Stimulated activated CD8-positive, alpha-beta memory T cell treated with anti-CD3 and anti-CD28 coated beads, Interleukin-2, amount 100 ng/mL, for 48 hours (primary cell): ENCODE measurements around the gene SYVN1.
"Not testable (repeated sequence)": the region's sequence is repeated elsewhere in the genome, so short reads cannot be mapped to it uniquely, and the experiment has no call there.

Source experiments
- DNase-seq, 2 donors: peaks; one replicate each; pipeline ENCODE4 v3.0.0-alpha.2; 2020; ENCODE audit warnings: low read depth in 2 of 2

The SYVN1 gene

DNA sequence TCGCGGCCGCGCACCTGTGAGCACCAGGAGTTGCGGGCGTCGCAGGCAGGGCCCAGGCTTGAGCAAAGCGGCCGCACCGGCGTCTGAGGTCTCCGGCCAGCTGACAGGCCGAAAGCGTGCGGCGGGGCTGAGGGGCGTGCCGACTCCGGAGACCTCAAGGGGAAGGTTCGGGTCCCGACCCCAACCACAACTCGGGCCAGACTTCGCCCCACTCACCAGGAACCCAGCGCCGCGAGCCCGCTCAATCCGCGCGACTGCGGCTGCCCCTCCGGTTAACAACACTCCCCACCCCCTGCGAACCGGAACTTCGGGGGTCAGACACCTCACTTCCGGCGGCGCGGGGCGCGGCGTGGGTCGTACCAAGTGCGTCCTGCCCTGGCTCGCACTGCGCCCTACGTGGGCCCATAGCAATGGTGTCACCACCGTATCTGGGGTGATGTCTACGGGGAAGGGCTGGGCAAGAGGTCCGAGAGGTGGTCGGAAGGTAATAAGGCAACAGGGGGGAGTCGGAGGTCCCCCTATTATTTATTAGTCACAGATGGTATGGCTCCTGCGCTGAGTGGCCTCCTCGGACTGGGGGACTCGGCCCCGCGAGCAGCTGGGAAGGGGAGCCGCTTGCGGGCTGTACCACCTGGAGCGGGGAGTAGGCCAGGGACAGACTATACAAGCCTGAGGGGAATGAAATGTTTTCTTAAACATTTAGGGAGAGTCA lies at the start of gene SYVN1:
Gene SYVN1 (minus strand): TSS at position 280 of the 712 bp plus-strand sequence. CDS start 918 bp downstream, outside the sequence.
- DNase-seq, result peak; percentile 85 to 88

GRCh38 chr11:65183201-65183891 lies 49.0 kb upstream of the SYVN1 start:
- DNase-seq, result no peak

DNA sequence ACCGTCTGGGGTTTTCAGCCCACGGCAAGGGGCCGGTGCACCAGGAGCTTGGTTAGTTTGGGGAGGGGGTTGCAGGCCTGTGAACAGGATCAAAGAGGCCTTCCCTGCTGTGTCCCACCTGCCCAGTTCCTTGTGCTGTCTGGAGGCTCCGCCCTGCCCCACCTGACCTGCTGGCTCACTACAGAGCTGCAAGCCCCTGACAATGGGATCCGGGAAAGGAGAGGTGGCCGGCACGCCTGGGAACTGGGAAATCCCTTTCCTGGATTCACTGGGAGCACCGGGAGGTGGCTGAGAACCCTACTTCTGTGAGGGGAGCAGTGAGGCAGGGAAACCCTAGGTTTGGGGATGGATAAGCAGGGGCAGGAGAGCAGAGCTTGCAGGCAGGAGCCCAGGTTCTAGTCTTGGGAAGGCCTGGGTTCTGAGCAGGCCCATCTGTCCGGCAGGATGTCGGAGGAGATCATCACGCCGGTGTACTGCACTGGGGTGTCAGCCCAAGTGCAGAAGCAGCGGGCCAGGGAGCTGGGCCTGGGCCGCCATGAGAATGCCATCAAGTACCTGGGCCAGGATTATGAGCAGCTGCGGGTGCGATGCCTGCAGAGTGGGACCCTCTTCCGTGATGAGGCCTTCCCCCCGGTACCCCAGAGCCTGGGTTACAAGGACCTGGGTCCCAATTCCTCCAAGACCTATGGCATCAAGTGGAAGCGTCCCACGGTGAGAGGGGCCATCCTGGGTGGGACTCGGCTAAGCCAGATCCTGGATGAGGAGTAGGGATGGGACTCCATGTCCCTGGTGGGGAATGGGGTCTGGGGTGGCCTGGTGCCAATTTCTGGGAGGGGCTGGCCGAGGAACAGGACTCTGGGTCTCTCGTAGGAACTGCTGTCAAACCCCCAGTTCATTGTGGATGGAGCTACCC lies 48.2 kb upstream of the SYVN1 start:
- DNase-seq, result no peak

DNA sequence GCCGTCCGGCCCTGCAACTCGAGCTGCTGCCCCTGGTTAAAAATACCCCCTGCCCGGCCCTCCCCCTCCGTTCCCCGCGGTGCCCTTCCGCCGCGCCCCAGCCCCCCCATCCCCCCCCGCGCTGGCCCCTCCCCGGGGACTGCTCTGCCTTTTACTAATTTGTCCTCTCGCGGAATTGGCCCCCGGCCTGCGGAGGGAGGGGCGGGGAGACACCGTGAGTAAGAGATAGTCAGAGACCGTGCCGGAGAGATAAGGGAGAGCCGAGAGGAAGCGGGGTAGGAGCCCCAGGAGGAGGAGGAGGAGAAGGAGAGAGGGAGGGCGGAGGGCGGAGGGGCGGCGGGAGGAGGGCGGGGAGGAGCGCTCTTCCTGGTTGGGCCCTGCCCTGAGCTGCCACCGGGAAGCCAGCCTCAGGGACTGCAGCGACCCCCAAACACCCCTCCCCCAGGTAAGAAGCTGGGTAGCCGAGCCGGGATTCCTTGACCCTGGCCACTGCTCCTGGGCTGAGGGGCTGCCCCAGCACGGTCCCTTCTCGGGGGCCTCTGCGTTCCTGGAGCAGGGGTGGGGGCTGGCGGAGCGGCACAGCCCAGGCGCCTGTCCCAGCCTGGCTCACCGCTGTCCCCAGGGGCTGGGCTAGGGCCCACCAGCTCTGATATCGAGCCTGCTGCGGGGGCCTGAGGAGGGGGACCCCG lies 47.4 kb upstream of the SYVN1 start, which contains the start of gene CAPN1:
Gene CAPN1 (plus strand): TSS at position 360 of the 689 bp plus-strand sequence. CDS start 774 bp downstream, outside the sequence.
- DNase-seq, result peak; percentile 56 to 69

- peak; percentile 41 for DNase-seq
Observed at GRCh38 chr11:65180877-65181568, 46.7 kb upstream of the SYVN1 start.

GRCh38 chr11:65174571-65175010 lies 40.3 kb upstream of the SYVN1 start:
- DNase-seq, result not testable (repeated sequence)

DNA sequence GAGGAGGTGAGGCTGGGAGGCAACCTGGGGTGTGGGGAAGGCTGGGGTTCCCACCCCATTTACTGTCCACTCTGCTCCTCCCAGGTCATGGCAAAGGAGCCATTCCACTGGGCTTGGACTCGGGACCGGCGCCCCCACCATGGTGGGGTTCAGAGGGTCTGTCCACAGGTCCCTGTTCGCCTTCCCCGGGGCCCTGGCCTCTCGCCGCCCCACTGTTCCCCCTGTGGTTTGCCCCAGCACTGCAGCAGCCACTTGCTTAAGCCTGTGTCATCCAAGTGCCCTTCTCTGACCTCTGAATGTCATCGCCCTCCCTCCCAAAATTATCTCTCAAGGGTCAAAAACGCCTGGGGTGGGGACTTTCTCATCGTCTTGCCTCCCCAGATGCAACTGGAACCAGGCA lies 38.3 kb upstream of the SYVN1 start:
- no peak for DNase-seq

DNA sequence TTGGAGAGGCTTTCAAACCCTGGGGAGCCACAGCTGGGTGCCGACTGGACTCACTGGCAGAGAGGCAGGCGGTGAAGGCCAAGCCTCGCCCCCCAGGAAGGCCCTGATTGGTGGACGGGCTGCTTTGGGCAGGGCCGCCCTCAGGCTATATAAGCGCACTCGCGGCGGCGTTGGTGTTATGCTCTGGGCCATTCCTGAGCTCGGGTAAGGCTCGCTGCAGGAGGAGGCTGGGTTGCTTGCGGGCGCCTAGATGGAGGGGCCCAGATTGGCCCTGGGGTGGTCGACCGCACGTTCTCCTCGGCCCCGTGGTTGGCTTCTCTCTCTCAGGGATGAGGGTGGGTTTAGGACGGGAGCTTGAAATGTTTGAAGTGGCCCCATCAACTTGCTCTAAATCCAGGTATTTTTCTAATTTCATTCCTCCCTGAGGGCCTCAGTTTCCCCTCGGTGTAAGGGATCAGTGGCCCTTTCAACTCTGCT lies 35.8 kb upstream of the SYVN1 start, which contains the start of gene SPDYC:
Gene SPDYC (plus strand): TSS at position 176 of the 477 bp plus-strand sequence. CDS start 1,125 bp downstream, outside the sequence.
- no peak for DNase-seq

GRCh38 chr11:65169164-65169641 lies 34.9 kb upstream of the SYVN1 start:
- DNase-seq, result no peak

DNA sequence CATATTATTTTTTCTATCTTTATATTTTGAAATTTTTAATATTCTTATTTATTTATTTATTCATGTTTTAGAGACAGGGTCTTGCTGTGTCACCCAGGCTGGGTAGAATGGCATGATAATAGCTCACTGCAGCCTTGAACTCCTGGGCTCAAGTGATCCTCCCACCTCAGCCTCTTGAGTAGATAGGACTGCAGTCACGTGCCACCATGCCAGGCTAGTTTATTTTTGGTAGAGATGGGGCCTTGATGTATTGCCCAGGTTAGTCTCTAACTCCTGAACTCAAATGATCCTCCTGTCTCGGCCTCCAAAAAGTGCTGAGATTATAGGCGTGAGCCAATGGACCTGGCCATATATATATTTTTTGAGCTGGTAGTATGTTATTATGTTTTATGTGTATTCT lies 33.3 kb upstream of the SYVN1 start:
- DNase-seq, result no peak

GRCh38 chr11:65166893-65167292 lies 32.6 kb upstream of the SYVN1 start:
- no peak for DNase-seq

DNA sequence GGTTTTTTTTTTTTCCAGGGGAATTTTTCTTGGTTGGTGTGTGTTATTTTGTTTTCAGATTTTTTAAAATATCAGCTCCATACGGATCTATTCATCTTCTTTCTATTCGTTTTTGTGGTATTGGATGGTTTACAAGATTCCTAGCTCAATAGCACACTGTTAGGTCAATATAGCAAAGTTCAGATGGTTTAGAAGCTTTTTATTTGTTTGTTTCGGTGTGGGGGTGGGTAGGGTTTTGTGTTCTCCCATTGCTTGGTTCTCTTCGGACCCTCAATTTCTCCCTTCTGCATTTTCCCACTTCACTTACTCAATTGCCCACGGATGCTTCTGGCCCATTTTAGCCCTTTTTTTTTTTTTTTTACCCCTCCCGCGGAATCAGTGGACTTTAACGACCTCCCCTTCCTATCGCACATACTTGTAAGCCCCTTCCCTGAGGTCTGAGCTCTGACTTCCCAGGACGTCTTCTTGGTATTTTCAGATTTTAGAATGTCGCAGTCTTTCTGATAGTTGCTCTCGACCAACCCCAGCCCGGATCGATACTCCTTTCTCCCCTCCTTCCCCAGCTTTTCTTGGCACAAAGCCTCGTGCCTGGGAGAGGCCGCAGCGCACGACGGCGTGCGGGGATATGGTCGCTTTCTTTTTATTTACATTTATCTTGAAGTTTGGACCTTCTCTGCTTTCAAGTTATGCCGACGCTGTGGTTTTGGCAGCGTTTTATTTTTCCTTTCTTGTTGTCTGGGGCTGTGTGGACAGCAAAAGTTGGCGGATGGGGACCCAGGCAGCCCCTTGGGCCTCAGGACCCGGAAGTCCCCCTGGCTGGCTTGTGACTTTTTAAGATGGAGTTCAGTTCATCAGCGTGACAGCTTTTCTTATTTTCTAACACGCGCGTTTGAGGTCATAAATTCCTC lies 31.3 kb upstream of the SYVN1 start:
- DNase-seq, result no peak

- no peak for DNase-seq
Observed at GRCh38 chr11:65163684-65164083, 29.4 kb upstream of the SYVN1 start.

- no peak for DNase-seq
Observed at GRCh38 chr11:65160643-65161042, 26.3 kb upstream of the SYVN1 start.

GRCh38 chr11:65159012-65159411 lies 24.7 kb upstream of the SYVN1 start:
- no peak for DNase-seq

GRCh38 chr11:65157336-65157735 lies 23.0 kb upstream of the SYVN1 start:
- no peak for DNase-seq

GRCh38 chr11:65156926-65157325 lies 22.6 kb upstream of the SYVN1 start:
- no peak for DNase-seq

DNA sequence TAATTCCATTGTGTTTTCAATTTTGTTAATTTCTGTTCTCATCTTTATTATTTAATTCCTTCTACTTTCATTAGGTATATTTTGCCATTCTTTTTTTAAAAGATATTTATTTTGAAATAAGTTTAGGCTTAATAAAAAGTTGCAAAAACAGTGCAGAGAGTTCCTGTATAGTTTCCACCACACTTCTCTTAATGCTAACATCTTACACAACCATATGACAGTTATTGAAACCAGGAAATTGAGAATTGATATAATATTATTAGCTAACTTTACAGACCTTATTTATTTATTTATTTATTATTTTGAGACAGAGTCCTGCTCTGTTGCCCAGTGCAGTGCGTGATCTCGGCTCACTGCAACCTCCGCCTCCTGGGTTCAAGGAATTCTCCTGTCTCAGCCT lies 21.9 kb upstream of the SYVN1 start:
- DNase-seq, result no peak

DNA sequence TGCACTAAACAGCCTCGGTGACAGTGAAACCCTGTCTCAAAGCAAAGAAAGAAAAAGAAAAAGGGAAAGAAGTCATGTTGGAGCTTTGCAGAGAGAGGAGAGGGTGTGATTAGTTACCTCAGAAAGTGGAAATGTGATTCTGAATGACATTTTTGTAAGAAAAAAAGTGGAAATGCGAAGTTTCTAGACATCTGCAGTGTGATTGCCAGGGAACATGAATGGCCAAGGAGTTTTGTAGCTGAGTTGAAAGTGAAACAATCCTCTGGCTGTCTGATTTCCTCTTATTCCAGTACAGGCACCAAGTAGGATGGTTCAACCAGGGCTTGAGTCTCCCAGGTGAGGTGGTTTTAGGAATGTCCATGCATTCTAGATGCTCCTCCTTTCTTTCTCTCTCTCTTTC lies 17.8 kb upstream of the SYVN1 start:
- DNase-seq, result no peak
